Measurements from ENCODE around the gene MAP3K5. TPM values are rescaled to one million over a fixed set of nuclear protein-coding genes. Genes with fewer than 3 reads are reported as not detected.

MAP3K5 gene
- total and polyA plus RNA-seq, 2 of the 8 experiments (the other 6 are each of a cell fraction or from before 2014, with no cell fraction given): 0.63 to 2.6 TPM

DNA sequence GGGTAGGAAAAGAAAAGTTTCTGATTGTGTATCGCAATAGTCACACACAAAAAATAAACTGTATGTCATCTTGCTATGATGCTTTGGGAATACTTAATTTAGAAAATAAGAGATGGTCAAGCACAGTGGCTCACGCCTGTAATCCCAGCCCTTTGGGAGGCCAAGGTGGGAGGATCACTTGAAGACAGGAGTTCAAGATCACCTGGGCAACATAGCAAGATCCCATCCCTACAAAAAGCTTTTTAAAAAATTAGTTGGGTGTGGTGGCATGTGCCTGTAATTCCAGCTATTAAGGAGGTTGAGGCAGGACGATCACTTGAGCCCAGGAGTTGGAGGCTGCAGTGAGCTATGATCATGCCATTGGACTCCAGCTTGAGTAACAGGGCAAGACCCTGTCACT is 269.6 kb downstream of the MAP3K5 start:
- Histone ChIP-seq H3K36me3 (ENCODE audit: control insufficient read depth in 2 of 4, insufficient read depth in 4 of 4, low read length in 3 of 4) (no peaks in the 10 kb centered on the region), H2AK5ac (ENCODE audit: low read depth, low read length) (no peak overlapping the region), H3K79me2 (ENCODE audit: control insufficient read depth in 1 of 2, insufficient read depth in 2 of 2, low read length in 2 of 2) (peaks cover 8 to 90% of the 10 kb centered on the region in 2 experiments; a peak in 3 of 4 replicates), H3K14ac (ENCODE audit: insufficient read length) (no peak overlapping the region), H3K18ac (ENCODE audit: extremely low read depth, low read length) (no peak overlapping the region), H2BK12ac (ENCODE audit: low read depth, low read length) (no peak overlapping the region), H4K20me1 (replicated peaks in 1 of 2; ENCODE audit: control insufficient read depth in 1 of 2, insufficient read depth in 2 of 2, low read length in 2 of 2) (peaks cover 0 to 10% of the 10 kb centered on the region in 2 experiments), H4K8ac (ENCODE audit: extremely low read depth, insufficient read depth, low read length) (no peak overlapping the region; the same call in 1 of the 2 replicates), H4K5ac (ENCODE audit: insufficient read length, low read depth, low read length) (no peak overlapping the region), H3K79me1 (ENCODE audit: low read depth, low read length) (peaks cover 18% of the 10 kb centered on the region), H3K4ac (replicated peaks; ENCODE audit: insufficient read length, low read depth, low read length) (no peak overlapping the region), H3K9ac (replicated peaks in 1 of 4; ENCODE audit: extremely low read depth in 1 of 4, low read depth in 3 of 4, low read length in 3 of 4) (no peak overlapping the region), H3K23ac (ENCODE audit: insufficient read length) (no peak overlapping the region), H2AFZ (ENCODE audit: low read length) (no peak overlapping the region), H3K27ac (ENCODE audit: low read depth, low read length) (no peak overlapping the region), H3K56ac (replicated peaks; ENCODE audit: insufficient read length, low read depth, low read length) (no peak overlapping the region), H3K4me2 (ENCODE audit: insufficient read depth in 1 of 2, low read depth in 2 of 2, low read length in 2 of 2) (no peak overlapping the region), H2BK5ac (ENCODE audit: low read depth, low read length) (no peak overlapping the region), H3K23me2 (ENCODE audit: low read depth, low read length) (peaks cover 1% of the 10 kb centered on the region; the same call in 1 of the 2 replicates), H3K27me3 (replicated peaks in 1 of 4; ENCODE audit: control insufficient read depth in 3 of 4, extremely low read depth in 1 of 4, insufficient read depth in 3 of 4, low read length in 3 of 4) (no peaks in the 10 kb centered on the region), H3K4me3 (ENCODE audit: extremely low read depth in 1 of 4, insufficient read depth in 2 of 4, low read depth in 3 of 4, low read length in 4 of 4) (no peak overlapping the region), H2BK20ac (ENCODE audit: low read length) (no peak overlapping the region), H3K4me1 (replicated peaks in 1 of 4; ENCODE audit: control insufficient read depth in 3 of 4, insufficient read depth in 4 of 4, low read length in 3 of 4) (peaks cover 18 to 31% (median 25%) of the 10 kb centered on the region in 4 experiments), H2BK15ac (ENCODE audit: low read length) (no peak overlapping the region), H3K9me3 (ENCODE audit: insufficient read depth in 2 of 2, low read depth in 1 of 2, low read length in 1 of 2) (no peaks in the 10 kb centered on the region), H2BK120ac (replicated peaks; ENCODE audit: low read depth, low read length) (no peak overlapping the region), H4K91ac (replicated peaks; ENCODE audit: insufficient read length, low read length) (no peak overlapping the region)
- CTCF ChIA-PET (ENCODE audit: partially characterized antibody): no interaction called here
- 88% methylated on average over 3 of the region's 3 CpGs; no CpG with 5 or more reads in 1 of the 2 experiments for WGBS, 2 experiments (ENCODE audit: extremely low coverage in 1 of 2, insufficient coverage in 1 of 2, insufficient read length in 1 of 2, insufficient replicate concordance in 2 of 2, low coverage in 1 of 2, low lambda C conversion rate in 2 of 2, missing lambda C conversion rate in 1 of 2)
- no peak for DNase-seq (ENCODE audit: low read depth in 1 of 2, low spot score in 2 of 2)
- POLR2A ChIA-PET (ENCODE audit: partially characterized antibody): no interaction called here
- FAIRE-seq: no peak
- TF ChIP-seq JUN (IDR thresholded peaks at IDR 0.05; ENCODE audit: low read depth, low read length): no peak
- no peak for TF ChIP-seq ATF3 (IDR thresholded peaks at IDR 0.05; ENCODE audit: insufficient read depth, low read depth, low read length)
- TF ChIP-seq MAX (IDR thresholded peaks at IDR 0.05): no peak
- TF ChIP-seq CBX5 (IDR thresholded peaks at IDR 0.05; ENCODE audit: low read depth, low read length): no peak
- no peak for TF ChIP-seq HDAC6 (IDR thresholded peaks at IDR 0.05; ENCODE audit: low read depth, low read length)
- no peak for TF ChIP-seq POLR2AphosphoS5 (IDR thresholded peaks at IDR 0.05; ENCODE audit: low read depth, low read length)
- TF ChIP-seq CREB1 (IDR thresholded peaks at IDR 0.05): no peak
- no peak for TF ChIP-seq TEAD4 (IDR thresholded peaks at IDR 0.05; ENCODE audit: low read depth, low read length)
- TF ChIP-seq SIN3A (conservative IDR thresholded peaks at IDR 0.05 in 1 of 2, IDR thresholded peaks at IDR 0.05 in 1 of 2; ENCODE audit: low read depth in 1 of 2, low read length in 2 of 2): no peak
- no peak for TF ChIP-seq CBX8 (IDR thresholded peaks at IDR 0.05; ENCODE audit: borderline replicate concordance, low read depth, low read length)
- no peak for TF ChIP-seq NRF1 (IDR thresholded peaks at IDR 0.05; ENCODE audit: low read depth, low read length)
- TF ChIP-seq KDM4A (IDR thresholded peaks at IDR 0.05; ENCODE audit: low read depth, low read length, severe bottlenecking): no peak
- TF ChIP-seq KDM5A (IDR thresholded peaks at IDR 0.05; ENCODE audit: low read length): no peak
- TF ChIP-seq TCF12 (IDR thresholded peaks at IDR 0.05; ENCODE audit: low read depth, low read length): no peak
- TF ChIP-seq TBP (IDR thresholded peaks at IDR 0.05; ENCODE audit: low read depth, low read length): no peak

All from H1 (cell line).